Activated CD4-positive, CD25-positive, alpha-beta regulatory T cell (primary cell): ENCODE data around the gene SULF2.

Source experiments
- DNase-seq, 4 experiments: peaks; one replicate each; lab custom pipeline; 2025; lab: John Stamatoyannopoulos, UW

SULF2 gene

DNA sequence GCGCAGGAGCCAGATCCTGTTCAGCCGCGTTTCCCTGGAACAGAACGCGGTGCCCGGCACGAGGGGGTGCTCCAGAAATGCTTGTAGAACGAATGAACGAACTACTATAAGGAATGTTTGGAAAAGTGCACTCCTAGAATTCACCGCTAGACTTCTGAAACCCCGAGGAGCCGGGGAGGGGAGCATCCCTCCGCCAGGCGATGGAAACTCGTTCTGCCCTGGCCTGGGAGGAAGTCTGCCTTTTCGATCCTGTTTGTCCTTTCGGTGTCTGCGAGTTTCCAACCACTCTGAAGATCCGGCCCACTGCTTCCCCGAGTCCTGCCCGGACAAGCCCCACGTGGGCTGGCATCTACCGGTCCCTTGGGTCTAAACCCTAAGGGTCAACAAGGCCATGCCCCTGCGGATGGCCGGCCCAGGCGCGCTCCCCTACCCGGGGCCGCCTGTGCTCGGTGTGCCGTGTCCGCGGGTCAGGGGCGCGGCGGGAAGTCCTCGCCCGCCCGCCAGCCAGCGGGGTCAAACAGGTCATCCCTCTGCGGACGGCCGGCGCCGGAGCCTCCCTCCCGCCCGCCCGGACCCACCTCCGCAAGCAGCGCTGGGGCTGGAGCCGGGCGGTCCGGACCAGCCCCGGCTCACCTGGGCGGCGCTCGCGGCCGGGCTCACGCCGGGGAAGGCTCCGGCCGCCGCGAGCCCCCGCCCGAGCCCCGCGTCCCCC, 526 bp downstream of the SULF2 start:
- DNase-seq: no peak

DNA sequence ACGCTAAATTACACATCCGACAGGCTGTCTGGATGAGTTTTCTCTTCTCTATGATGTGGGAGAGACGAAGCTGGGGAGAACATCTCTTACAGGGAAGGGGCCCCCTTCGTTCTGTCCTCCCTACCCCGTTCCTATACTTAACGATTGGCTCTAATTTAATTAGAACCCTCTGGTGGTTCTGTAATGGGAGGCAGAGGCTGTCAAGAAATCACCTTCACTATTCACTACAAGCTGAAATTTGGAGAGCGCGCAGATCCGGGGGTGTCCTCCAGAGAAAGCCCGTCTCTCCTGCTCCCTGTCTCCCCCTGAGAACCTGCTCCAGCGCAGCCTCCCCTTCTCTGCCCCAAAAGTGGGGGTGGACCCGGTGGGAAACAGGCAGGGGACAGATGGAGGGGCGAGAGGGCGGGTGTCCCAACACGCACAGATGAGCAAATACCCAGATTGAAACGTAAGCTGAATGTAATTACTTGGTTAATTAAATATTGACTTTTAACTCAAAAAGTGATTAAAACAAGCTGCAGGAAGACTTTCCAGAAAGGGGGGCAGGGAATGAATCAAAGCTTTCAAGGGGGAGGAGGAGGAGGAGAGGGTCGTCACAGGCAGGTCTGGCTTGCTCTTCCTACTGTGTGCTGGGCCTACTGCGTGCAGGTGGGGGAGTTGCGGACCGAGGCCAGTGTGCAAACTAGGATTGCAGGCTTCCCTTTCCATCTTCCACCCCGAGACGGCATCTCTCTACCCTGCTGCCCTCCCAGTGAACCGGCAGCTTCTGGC, 1.3 kb downstream of the SULF2 start:
- DNase-seq: no peak

DNA sequence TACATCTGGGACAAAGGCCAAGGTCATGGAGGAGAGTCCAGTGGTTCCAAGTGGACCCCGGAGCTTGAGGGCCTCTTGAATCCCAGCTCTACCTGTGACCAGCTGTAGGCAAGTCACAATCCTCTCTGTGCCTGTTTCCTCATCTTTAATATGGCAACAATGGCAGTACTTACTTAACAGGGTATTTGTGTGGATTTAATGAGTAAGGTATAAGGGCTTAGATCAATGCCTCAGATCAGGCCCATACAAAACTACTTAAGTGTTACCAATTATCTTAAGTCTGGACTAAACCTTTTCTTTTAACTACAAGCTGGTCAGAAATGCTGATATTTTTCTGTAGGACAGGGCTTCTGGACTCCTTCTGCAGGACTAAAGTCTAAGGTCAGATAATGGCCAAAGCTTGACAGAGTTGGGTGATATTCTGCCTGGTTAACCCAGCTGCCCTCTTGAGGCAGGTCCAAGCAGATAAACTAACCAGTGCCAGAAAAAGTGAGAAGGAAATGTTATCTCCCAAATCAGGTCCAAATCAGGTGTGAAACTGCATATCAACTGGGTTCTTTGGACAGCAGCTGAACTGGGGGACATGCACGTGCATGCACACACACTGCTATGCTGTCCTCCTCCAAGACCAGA, 2.2 kb downstream of the SULF2 start:
- DNase-seq: no peak

DNA sequence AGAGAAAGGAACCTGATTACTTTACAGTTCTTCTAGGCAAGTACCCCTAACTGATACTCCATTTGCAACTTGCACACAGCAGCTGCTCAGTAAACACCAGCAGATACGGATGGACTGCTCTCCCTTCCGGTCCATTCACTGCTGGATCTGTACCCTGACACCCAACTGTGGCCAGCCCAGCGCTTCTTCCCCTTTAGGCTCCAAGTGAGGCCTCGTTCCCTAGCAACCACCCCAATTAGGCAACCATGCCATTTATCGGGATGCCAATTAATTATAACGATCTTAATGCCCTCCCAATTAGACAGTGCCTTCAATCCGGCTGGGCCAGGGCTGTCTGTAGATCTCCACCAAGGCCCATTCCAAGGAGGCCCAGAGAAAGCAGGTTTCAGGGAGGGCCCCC, 3.2 kb downstream of the SULF2 start:
- DNase-seq: no peak

DNA sequence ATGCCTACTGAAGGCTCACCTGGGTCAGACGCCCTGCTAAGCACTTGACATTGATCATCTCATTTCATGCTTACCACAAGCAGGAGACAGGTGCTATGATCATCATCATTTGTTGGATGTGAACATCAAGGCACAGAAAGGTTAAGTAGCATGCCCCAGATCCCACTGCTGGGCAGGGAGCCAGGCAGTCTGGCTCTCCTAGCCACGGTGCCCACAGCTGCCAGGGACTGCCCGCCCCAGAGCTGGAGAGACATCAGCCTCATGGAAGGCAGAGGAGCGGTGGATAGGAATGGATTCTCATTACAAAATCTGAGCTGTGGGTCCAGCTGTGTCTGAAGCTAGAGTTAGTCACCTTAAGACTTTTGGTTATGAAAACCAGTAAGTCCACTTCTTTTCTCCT, 3.6 kb downstream of the SULF2 start:
- no peak for DNase-seq

DNA sequence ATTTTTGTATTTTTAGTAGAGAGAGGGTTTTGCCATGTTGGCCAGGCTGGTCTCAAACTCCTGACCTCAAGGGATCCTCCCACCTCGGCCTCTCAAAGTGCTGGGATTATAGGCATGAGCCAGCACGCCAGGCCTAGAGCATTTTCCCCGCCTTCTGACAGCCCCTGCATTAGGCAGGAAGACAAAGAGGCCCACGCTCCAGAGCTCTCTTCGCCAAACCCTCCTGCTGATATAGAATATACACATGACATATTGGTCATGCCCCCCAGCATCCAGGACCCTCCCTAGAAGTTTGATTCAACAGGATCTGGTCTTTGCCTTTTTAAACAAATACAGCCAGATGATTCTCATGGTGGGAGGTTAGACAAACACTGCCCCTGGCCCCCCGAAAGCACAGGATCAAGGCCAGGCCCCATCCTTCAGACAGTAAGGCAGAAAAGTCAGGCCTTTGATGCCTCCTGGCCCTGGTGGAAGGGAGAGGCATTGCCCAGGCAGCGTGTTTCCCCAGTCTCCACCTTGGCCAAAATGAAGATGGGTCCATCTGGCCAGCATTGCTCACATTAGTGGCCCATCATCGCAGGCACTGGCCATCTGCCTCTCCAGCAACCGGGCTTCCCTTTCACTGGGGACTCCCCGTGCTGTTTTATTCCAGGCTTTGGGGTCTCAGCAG, 4.4 kb downstream of the SULF2 start:
- DNase-seq: no peak

DNA sequence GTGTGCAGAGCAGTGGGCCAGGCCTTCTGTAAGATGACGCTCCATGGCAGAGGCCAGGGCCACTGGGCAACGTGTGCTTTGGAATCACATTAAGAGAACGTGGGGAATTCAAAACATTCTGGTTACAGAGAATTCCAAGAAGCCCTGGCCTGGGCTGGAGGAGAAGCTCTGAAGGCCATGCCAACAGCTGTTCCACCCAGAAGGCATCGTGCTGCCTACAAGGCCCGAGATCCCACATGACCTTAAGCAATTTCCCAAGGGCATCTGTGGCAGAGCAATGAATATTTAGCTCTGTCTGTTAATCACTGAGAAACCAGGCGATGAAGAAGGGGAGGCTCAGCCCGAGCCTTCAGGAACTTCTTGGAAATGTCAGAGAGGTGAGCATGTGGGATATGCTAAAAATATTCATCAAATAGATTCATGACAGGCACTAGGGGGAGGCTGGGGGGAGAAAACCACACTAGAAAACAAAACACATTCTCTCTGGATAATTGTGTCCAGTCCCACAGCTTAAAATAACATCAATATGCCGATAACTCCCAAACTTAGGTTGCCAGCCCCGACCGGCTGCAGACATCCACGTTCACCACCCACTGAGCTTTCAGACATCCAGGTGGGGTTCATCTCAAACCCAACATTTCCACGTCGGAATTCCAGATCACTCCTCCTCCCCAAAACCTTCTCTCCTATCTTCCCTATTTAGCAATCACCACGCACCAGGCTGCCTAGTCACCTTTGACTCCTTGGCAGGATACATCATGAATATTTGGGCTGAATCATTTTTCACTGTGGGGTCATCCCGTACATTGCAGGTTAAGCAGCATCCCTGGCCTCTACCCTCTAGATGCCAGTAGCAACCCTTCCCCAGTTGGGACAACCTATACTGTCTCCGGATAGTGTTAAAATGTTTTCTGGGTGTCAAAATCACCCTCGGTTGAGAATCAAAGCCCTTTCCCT, 6.6 kb downstream of the SULF2 start:
- no peak for DNase-seq

DNA sequence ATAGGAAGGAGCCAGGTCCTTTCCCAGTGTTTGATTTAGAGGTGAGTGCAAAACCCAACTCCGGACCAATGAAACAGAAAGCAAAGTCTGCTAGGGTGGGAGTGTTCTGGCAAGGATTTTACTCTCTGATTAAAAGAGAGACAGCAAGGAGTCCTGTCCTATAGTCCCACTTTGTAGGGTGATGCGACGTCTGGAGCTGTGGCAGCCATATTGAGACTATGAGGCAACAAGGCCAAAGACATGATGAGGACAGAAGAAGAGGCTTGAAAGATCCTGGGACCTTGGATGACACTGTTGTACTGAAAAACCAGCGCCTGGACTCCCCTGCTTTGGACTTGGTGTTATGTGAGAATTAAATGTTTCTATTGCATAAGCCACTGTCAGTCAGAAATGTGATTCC, 8.1 kb downstream of the SULF2 start:
- no peak for DNase-seq

DNA sequence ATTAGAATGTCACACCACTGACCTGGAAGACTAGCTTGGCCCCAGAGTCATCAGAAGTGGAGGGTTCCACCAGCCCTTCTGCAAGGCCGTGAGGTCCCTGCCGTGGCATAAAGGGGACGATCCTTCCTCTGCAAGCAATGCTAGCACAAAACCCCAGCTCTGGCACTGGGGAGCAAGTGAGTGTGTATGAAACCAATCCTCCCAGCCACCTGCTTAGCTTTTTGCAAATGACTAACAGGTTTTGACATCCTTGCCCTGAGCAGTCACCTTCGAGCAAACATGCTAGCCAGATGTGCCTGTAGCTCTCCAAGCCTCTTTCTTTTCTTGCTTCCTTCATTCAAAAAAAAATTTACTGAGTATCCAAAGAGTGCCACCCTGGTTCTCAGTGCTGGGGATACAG, 8.6 kb downstream of the SULF2 start:
- no peak for DNase-seq

DNA sequence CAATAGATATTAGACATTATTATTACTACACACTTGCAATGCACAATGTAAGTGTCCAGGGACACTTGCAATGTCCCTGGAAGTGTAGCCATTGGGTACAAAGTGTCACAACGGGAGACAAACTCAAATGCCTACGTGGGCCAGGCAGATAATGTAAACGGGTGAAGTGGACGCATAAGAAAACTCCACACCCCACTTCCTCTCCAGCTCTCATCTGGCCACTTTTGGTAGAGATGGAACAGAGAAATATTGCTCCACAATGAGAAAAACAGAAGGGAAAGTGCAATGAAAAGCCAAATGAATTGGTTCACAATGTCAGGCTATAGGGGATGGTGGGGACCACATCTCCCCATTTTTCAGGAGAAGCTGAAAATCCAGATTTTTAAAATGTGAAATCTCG, 9.4 kb downstream of the SULF2 start:
- no peak for DNase-seq

DNA sequence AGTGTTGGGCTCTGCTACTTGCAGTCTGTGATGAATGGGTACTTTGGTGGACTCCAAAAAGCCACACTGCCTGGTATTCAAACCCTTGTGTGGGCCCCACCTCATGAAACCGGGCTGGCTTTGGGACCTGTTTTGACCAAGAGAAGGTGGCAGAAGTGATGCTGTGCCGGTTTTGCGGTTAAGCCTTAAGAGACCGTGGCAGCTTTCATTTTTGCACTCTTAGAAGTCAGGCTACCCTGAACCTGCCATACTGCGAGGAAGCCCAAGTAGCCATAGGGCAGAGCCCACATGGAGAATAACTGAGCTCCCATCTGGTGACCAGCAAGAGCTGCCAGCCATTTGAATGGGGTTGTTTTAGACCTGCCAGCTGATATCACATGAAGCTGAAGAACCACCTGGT, 10.2 kb downstream of the SULF2 start:
- DNase-seq: no peak

DNA sequence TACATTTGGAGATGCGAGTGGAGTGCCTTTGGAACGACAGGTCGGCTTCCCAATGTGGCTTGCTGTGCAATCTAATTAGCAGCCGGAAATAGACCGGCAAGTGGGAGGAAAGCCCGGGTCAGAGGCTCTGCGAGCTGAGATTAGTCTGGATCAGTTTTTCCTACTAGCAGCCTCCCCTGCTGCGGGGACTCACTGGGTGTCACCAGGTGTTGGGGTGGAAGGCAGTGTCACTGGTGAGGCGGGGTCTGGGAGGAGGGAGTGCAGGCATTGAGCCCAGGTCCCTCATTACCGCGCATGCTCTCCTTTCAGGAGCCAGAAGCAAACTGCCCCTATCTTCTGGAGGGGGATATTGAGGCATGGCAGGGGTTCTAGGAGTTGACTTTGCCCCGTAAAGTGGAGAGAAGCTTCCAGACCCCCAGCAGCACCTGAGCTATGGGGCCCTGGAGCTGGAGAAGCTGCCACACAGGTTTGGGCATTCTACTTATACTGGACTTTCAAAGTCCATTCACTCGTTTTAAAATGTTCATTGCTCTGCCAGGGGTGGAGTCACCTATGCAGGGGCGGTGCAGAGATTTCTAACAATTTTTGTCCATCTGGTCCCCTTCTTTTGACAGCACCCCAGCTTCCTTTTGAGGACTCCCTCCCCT, 11.0 kb downstream of the SULF2 start:
- no peak for DNase-seq

DNA sequence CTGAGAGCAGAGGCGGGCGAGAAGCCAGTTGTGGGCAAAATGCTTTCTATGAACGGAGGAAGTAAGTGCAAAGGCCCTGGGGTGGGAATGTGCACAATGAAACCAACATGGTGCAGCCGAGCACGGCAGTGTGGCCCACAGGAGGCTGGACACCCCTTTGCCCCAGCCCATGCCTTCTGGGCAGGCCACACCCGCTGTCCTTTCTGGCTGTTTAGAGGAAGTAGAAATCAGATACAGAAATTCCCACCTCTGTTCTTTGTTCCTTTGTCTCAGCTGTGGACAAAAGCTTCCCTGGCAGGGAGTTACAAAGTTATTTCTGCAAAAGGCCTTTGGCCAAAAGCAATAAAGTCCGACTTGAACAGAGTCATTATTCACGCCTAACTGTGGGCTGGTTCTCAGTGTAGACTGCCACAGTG, 11.9 kb downstream of the SULF2 start:
- DNase-seq: no peak

DNA sequence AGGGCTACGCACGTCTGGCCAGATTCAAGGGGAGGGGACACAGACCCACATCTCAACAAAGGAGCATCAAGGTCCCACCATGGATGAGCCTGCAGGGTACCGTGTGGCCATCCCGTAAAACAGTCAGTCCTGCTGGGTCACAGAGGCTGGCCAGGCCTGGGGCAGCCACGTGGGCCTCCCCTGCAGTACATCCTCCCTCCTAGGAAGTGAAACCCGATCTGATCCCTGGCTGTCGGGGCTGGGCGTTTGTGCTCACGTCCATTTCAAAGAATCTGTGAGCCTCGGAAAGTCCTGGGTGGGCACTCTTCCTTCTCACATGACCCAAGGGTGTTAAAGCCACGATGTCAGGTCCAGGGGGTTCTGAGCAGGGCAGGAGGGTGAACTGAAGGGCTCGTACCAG, 14.3 kb downstream of the SULF2 start:
- DNase-seq: no peak

DNA sequence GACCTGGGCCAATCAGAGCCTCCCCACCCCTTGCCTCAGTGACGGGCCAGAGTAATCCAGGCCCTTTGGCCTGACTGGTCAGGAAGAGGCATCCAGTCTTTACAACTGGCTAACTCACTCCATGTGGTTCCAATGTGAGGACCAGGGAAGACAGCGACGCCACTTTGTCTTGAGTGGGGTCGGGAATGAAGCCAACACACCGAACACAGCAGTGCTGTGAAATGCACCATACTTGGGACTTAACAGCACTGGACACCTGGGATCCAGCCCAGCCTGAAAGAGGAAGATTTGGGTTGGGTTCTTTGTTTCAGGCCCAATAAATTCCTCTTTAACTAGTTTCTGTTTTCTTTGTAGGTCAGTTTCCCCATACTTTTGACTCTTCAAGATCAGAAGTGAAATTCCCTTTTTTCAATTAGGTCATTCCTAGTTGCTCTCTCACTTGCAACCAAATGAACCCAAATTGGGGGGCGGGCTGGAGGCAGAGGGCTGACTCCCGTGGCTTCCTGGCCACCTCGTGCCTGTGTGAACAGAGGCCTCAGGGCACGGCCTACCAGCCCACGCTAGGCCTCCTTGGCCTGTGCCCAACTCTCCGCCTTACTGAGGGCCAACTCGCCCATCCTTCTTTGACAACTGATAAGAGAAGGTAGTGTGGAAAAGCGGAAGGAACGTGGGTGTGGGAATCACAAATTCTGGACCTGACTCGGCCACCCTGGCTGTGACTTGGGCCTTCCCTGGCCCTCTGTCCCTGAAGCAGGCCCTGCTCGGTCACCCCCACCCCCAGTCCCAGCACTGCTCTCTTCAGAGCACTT, 17.1 kb downstream of the SULF2 start:
- DNase-seq: no peak

DNA sequence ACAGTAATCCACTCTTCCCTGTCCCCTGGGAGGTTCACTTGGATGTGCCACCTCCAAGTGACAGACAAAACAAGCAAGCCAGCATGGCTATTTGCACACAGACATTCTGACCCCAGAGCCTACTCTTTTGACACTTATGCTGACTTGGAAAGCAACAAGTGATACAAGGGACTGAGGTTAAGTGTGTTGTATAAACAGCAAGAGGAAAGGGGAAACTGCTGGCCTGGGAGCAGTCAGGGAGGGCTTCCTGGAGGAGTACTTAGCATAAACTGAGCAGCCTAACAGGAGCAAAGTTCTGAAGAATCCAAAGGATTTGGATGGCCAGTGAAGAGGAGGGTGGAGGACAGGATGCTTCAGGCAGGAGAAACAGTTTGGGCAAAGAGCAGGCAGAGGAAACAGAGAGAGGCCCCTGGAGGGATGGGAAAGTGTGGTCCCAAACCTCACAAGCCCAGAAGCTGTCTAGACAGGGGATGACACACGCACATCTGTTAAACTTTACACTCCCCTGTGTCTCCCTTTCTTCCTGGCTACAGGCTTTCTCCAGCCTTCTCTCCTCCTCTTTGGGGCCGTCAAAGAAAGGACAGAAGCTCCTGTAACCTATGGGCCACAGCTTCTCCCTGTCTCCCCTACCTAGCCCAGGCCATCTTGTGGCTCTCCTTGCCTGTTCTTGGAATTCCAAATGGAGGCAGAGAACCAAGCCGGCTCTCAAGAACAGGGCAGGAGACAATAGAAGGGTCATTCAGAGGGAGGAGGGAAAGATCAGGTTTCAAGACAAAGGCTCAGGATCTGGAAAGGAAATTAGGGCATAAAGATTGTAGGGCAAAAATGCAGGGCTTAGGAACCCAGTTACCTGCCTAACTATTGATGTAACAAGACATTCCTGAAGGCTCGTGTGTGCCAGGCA, 19.3 kb downstream of the SULF2 start:
- DNase-seq: no peak

DNA sequence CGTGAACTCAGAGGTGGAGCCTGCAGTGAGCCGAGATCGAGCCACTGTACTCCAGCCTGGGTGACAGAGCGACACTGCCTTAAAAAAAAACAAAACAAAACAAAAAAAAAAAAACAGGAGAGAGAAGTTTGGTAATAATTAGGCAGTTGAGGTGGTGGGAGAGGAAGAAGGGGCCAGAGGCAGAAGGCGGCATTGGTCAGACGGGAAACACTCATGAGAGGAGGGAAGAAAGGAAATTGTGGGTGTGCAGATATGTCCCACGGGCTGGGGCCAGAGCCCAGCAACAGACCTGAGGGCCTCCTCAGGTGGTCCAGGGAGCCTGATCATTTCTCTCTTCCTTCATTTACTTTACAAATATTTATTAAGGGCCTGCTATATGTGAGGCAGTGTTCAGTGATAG, 20.0 kb downstream of the SULF2 start:
- no peak for DNase-seq

DNA sequence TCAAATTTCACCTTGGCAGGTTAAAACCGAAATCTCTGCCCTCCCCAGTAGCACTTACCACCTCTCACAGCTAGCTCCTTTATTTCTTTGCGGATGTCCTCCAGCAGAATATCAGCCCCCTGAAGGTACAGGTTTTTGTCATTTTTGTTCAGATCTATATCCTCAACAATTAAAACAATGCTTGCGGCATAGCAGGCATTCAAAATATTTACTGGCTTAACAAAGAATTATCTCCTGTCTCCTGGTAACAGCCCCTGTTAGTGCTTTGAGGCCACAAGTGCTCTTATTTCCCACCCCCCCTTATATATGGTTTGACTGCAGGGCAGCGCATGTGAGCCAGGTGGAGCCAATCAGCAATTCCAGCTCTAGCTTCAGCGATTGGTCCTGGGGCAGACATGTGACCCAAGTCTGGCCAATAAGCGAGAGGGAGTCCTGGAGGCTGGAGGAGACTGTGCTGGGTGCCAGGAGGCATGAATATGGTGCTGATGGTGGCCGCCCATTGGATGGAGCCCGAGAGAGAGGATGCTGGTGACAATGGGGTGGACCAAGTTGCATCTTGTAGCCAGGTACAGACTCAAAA, 21.0 kb downstream of the SULF2 start:
- no peak for DNase-seq
